HepG2 (cell line): ENCODE measurements around the gene MRNIP. TPM values are rescaled to one million over a fixed set of nuclear protein-coding genes. Genes with fewer than 3 reads are reported as not detected.
A peak's percentile ranks its signal among the peaks of the same experiment; 100 is the strongest.

ENCODE experiments used
- HNF1A ChIP-seq, 2 experiments: sonication (generic) in 1 of 2; formaldehyde crosslinking in 1 of 2; IDR thresholded peaks; 2 replicates each; pipeline versions ENCODE4 v1.4.0 to v1.6.1; 2016 to 2020; ENCODE audit warnings: borderline replicate concordance in 1 of 2, low read depth in 1 of 2, mild to moderate bottlenecking in 1 of 2, missing genetic modification reagents in 1 of 2
- ISL2 ChIP-seq: sonication (generic); formaldehyde crosslinking; IDR thresholded peaks from 2 replicates; pipeline ENCODE4 v1.5.0; 2020; ENCODE audit warnings: missing genetic modification reagents
- MAFF ChIP-seq: IDR thresholded peaks from 2 replicates; pipeline ENCODE4 v1.6.1; 2011; ENCODE audit warnings: low read depth, low read length, improper control_type of control experiment
- MEIS1 ChIP-seq: sonication (generic); formaldehyde crosslinking; IDR thresholded peaks from 2 replicates; pipeline ENCODE4 v1.9.0; 2021; ENCODE audit warnings: mild to moderate bottlenecking, missing genetic modification reagents, moderate library complexity, borderline replicate concordance
- NFRKB ChIP-seq: fragments of 450-650 bp; IDR thresholded peaks from 2 replicates; pipeline ENCODE4 v1.6.1; 2017
- PTBP1 ChIP-seq: fragments of 200-400 bp; formaldehyde crosslinking; IDR thresholded peaks from 2 replicates; pipeline ENCODE4 v1.6.1; 2018; ENCODE audit warnings: low read length, low read depth; ENCODE audit not compliant: poor library complexity, severe bottlenecking
- SNAPC4 ChIP-seq: sonication (generic); formaldehyde crosslinking; IDR thresholded peaks from 2 replicates; pipeline ENCODE4 v1.4.0; 2020; ENCODE audit warnings: mild to moderate bottlenecking, missing genetic modification reagents
- ZFP91 ChIP-seq: sonication (generic); formaldehyde crosslinking; IDR thresholded peaks from 2 replicates; pipeline ENCODE4 v1.9.0; 2022; ENCODE audit warnings: missing genetic modification reagents, mild to moderate bottlenecking, borderline replicate concordance
- ZNF512 ChIP-seq: sonication (generic); formaldehyde crosslinking; IDR thresholded peaks from 2 replicates; pipeline ENCODE4 v1.4.0; 2020; ENCODE audit warnings: mild to moderate bottlenecking, missing genetic modification reagents
- ZNF792 ChIP-seq: IDR thresholded peaks from 2 replicates; pipeline ENCODE4 v1.6.1; 2016
- polyA plus RNA-seq, 8 experiments: library from polyadenylated mRNA; depleted of rRNA in 3 of 8; stranded (reverse) in 7 of 8; unstranded in 1 of 8; fragments of >200 nt; fragmentation: Illumina TruSeq in 4 of 8; extraction: Trizol in 4 of 8; gene quantifications; 2 replicates each; pipeline versions ENCODE4 v1.2.1 to v1.2.3, GENCODE V29; 2011 to 2016; ENCODE audit warnings: low read depth in 4 of 8, missing spikeins in 1 of 8, mixed read lengths in 1 of 8; ENCODE audit not compliant: insufficient read depth in 1 of 8
- total RNA-seq, 5 experiments: library from RNA; depleted of rRNA; stranded (reverse); fragments of >200 nt; fragmentation: Illumina TruSeq; extraction: Trizol; gene quantifications; 2 replicates each; pipeline ENCODE4 v1.2.3, GENCODE V29; 2016; ENCODE audit warnings: low read depth in 1 of 5

Gene MRNIP
- total and polyA plus RNA-seq, 2 of the 13 experiments (the other 11 are each of a cell fraction or from before 2014, with no cell fraction given) = 15.5 to 34.1 TPM

- no peak for TF ChIP-seq ZNF512 (CRISPR knock-in tag)
- no peak for TF ChIP-seq SNAPC4 (CRISPR knock-in tag)
- no peak; the same call in 1 of the 2 replicates for TF ChIP-seq ZFP91 (CRISPR knock-in tag)
- TF ChIP-seq PTBP1 = peak; percentile 3
- TF ChIP-seq NFRKB = no peak
- peak; percentile 42; the same call in 1 of the 2 replicates for TF ChIP-seq ISL2 (CRISPR knock-in tag)
- TF ChIP-seq ZNF792 = no peak
- no peak for TF ChIP-seq MAFF
- no peak for TF ChIP-seq MEIS1
- TF ChIP-seq HNF1A (IDR thresholded peaks at IDR 0.05; ENCODE audit: low read depth) = no peak
- no peak for TF ChIP-seq HNF1A (CRISPR knock-in tag; IDR thresholded peaks at IDR 0.05; ENCODE audit: borderline replicate concordance)
Measured at GRCh38 chr5:179823937-179824744, 34.5 kb downstream of the MRNIP start (continued).
